ENCODE measurements around the gene SAP30BP. TPM values are rescaled to one million over a fixed set of nuclear protein-coding genes. Genes with fewer than 3 reads are reported as not detected.

The SAP30BP gene
- total and polyA plus RNA-seq, 2 of the 8 experiments (the other 6 are each of a cell fraction or from before 2014, with no cell fraction given), result 63.3 to 79.9 TPM

GRCh38 chr17:75722542-75723095, 55.5 kb downstream of the SAP30BP start:
- H3K9me3 ChIP-seq (ENCODE audit: insufficient read depth in 2 of 2, low read depth in 1 of 2, low read length in 1 of 2), result no peaks in the 10 kb centered on the region
- H2BK5ac ChIP-seq (ENCODE audit: low read depth, low read length), result no peak overlapping the region
- H4K20me1 ChIP-seq (replicated peaks in 1 of 2; ENCODE audit: control insufficient read depth in 1 of 2, insufficient read depth in 2 of 2, low read length in 2 of 2), result no peaks in the 10 kb centered on the region
- no peak overlapping the region for H3K18ac ChIP-seq (ENCODE audit: extremely low read depth, low read length)
- H3K4me3 ChIP-seq (ENCODE audit: extremely low read depth in 1 of 4, insufficient read depth in 2 of 4, low read depth in 3 of 4, low read length in 4 of 4), result no peak overlapping the region
- H4K5ac ChIP-seq (ENCODE audit: insufficient read length, low read depth, low read length), result no peak overlapping the region
- 94% methylated on average over 9 of the region's 9 CpGs; no CpG with 5 or more reads in 1 of the 2 experiments for WGBS, 2 experiments (ENCODE audit: extremely low coverage in 1 of 2, insufficient coverage in 1 of 2, insufficient read length in 1 of 2, insufficient replicate concordance in 2 of 2, low coverage in 1 of 2, low lambda C conversion rate in 2 of 2, missing lambda C conversion rate in 1 of 2)
- no peak overlapping the region for H2AFZ ChIP-seq (ENCODE audit: low read length)
- no peak for TF ChIP-seq RBBP5 (IDR thresholded peaks at IDR 0.05; ENCODE audit: borderline replicate concordance, low read depth, low read length)
- H3K4me1 ChIP-seq (replicated peaks in 1 of 4; ENCODE audit: control insufficient read depth in 3 of 4, insufficient read depth in 4 of 4, low read length in 3 of 4), result peaks cover 0 to 8% (median 4%) of the 10 kb centered on the region in 4 experiments; a peak in 3 of 7 replicates
- FAIRE-seq (no peak), DNase-seq (ENCODE audit: low read depth in 1 of 2, low spot score in 2 of 2) (no peak)
- H4K91ac ChIP-seq (replicated peaks; ENCODE audit: insufficient read length, low read length), result no peak overlapping the region
- POLR2A ChIA-PET (ENCODE audit: partially characterized antibody), result interaction anchor here (0.6 to 7.1 kb wide), 7 partner anchors 9 to 89 kb away, joined by 3 to 45 read pairs (median 6); partner anchors contain the start of gene SMIM5
- H3K79me1 ChIP-seq (ENCODE audit: low read depth, low read length), result no peaks in the 10 kb centered on the region
- no peak overlapping the region for H4K8ac ChIP-seq (ENCODE audit: extremely low read depth, insufficient read depth, low read length)
- CTCF ChIA-PET (ENCODE audit: partially characterized antibody), result interaction anchor here (1.7 to 3.0 kb wide), 5 partner anchors 18 to 96 kb away, joined by 4 to 31 read pairs (median 8); no protein-coding TSS in a partner anchor
- peaks cover 4 to 30% (median 17%) of the 10 kb centered on the region in 4 experiments; a peak in 6 of 7 replicates for H3K27me3 ChIP-seq (replicated peaks in 1 of 4; ENCODE audit: control insufficient read depth in 3 of 4, extremely low read depth in 1 of 4, insufficient read depth in 3 of 4, low read length in 3 of 4)
- H3K4me2 ChIP-seq (ENCODE audit: insufficient read depth in 1 of 2, low read depth in 2 of 2, low read length in 2 of 2), result no peak overlapping the region
- H3K4ac ChIP-seq (replicated peaks; ENCODE audit: insufficient read length, low read depth, low read length), result no peak overlapping the region
- no peak overlapping the region for H2BK20ac ChIP-seq (ENCODE audit: low read length)
- no peak overlapping the region for H3K23ac ChIP-seq (ENCODE audit: insufficient read length)
- H2BK15ac ChIP-seq (ENCODE audit: low read length), result no peak overlapping the region
- no peak overlapping the region for H3K27ac ChIP-seq (ENCODE audit: low read depth, low read length)
- H3K36me3 ChIP-seq (ENCODE audit: control insufficient read depth in 2 of 4, insufficient read depth in 4 of 4, low read length in 3 of 4), result no peaks in the 10 kb centered on the region
- no peak overlapping the region for H3K56ac ChIP-seq (replicated peaks; ENCODE audit: insufficient read length, low read depth, low read length)
- H2BK12ac ChIP-seq (ENCODE audit: low read depth, low read length), result 0 out of 2 replicates have a peak overlapping the region, but pooled peaks have one; percentile 10
- H3K9ac ChIP-seq (replicated peaks in 1 of 4; ENCODE audit: extremely low read depth in 1 of 4, low read depth in 3 of 4, low read length in 3 of 4), result no peak overlapping the region
- peaks cover 11% of the 10 kb centered on the region; the same call in 1 of the 2 replicates for H3K23me2 ChIP-seq (ENCODE audit: low read depth, low read length)
- H2AK5ac ChIP-seq (ENCODE audit: low read depth, low read length), result no peak overlapping the region
- H3K14ac ChIP-seq (ENCODE audit: insufficient read length), result no peak overlapping the region
- H2BK120ac ChIP-seq (replicated peaks; ENCODE audit: low read depth, low read length), result no peak overlapping the region
- no peaks in the 10 kb centered on the region for H3K79me2 ChIP-seq (ENCODE audit: control insufficient read depth in 1 of 2, insufficient read depth in 2 of 2, low read length in 2 of 2)

Data from H1 (cell line).